ENCODE data around the gene KIF21A.

The KIF21A gene

DNA sequence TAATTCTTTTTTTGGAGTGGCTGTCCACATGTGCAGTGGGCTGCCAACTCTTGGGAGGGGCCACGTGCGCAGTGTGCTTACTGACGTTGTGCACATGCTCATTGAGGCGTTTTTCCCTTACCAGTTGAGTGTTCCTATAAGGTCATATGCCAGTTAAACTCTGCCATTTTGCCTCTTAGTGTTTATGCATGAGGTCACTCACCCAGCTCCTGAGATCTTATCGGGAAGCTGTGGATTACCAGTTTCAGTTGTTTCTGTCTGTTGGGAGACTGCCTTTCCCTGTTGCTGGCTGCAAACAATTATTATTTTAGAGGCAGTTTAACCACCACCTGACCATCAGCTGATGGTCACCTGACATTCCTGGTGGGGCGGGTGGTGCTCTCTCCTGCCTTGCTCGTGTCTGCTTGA, 16.1 kb upstream of the KIF21A start:
- DNase-seq = no peak

DNA sequence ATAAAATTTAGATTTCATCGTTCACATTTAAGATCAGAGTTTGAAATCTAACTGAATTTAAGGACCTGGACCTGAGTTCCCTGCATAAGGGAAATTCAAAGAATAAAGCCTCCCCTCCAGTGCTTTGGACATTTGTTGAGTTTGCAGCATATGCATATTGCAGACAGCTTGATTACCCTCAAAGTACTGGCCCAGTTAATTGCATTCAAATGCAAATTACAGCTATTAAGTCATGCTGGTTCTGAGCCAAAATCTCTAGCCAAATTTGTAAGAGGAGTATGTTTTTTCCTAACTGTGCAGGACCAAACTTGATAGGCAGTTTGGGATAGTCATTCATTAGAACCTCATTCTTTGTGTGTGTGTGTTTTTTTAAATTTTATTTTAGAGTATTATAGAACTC, 9.1 kb upstream of the KIF21A start:
- no peaks in the 10 kb centered on the region for H3K79me2 ChIP-seq (ENCODE audit: low read length)
- H3K4me3 ChIP-seq (ENCODE audit: low read length) = no peak overlapping the region
- H3F3A ChIP-seq (ENCODE audit: insufficient read depth, low read length) = no peaks in the 10 kb centered on the region
- no peak overlapping the region for H3K27ac ChIP-seq (ENCODE audit: low read length)
- no peak overlapping the region for H3K4me2 ChIP-seq (ENCODE audit: low read depth, low read length)
- H3K9me3 ChIP-seq (replicated peaks; ENCODE audit: insufficient read depth, low read length) = no peaks in the 10 kb centered on the region
- H4K20me1 ChIP-seq (ENCODE audit: insufficient read depth, low read length) = no peaks in the 10 kb centered on the region
- H3K9me2 ChIP-seq (replicated peaks; ENCODE audit: insufficient read depth, low read length) = no peaks in the 10 kb centered on the region
- H3K4me1 ChIP-seq (ENCODE audit: low read length) = no peaks in the 10 kb centered on the region
- TF ChIP-seq EZH2phosphoT487 (IDR thresholded peaks at IDR 0.05; ENCODE audit: low read length) (no peak), EZH2 (optimal IDR thresholded peaks at IDR 0.05; ENCODE audit: low read depth, low read length) (no peak)
- TF ChIP-seq, protein P1, sequence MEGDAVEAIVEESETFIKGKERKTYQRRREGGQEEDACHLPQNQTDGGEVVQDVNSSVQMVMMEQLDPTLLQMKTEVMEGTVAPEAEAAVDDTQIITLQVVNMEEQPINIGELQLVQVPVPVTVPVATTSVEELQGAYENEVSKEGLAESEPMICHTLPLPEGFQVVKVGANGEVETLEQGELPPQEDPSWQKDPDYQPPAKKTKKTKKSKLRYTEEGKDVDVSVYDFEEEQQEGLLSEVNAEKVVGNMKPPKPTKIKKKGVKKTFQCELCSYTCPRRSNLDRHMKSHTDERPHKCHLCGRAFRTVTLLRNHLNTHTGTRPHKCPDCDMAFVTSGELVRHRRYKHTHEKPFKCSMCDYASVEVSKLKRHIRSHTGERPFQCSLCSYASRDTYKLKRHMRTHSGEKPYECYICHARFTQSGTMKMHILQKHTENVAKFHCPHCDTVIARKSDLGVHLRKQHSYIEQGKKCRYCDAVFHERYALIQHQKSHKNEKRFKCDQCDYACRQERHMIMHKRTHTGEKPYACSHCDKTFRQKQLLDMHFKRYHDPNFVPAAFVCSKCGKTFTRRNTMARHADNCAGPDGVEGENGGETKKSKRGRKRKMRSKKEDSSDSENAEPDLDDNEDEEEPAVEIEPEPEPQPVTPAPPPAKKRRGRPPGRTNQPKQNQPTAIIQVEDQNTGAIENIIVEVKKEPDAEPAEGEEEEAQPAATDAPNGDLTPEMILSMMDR (IDR thresholded peaks at IDR 0.05; ENCODE audit: low read length) = no peak
- no peak overlapping the region for H2AFZ ChIP-seq (ENCODE audit: low read length)
- H3K27me3 ChIP-seq (replicated peaks; ENCODE audit: insufficient read depth, low read length) = no peaks in the 10 kb centered on the region
- no peak overlapping the region for H3K9ac ChIP-seq (ENCODE audit: low read length)
- no peaks in the 10 kb centered on the region for H3K36me3 ChIP-seq (replicated peaks; ENCODE audit: insufficient read depth, low read length)
- DNase-seq = no peak

More for the DNA sequence above, 16.1 kb upstream of the KIF21A start:
- no peak overlapping the region for H3K4me2 ChIP-seq (ENCODE audit: low read depth, low read length)
- no peaks in the 10 kb centered on the region for H3K4me1 ChIP-seq (ENCODE audit: low read length)
- no peak overlapping the region for H3K27ac ChIP-seq (ENCODE audit: low read length)
- no peak overlapping the region for H2AFZ ChIP-seq (ENCODE audit: low read length)
- H3K9me3 ChIP-seq (replicated peaks; ENCODE audit: insufficient read depth, low read length) = no peaks in the 10 kb centered on the region
- H3F3A ChIP-seq (ENCODE audit: insufficient read depth, low read length) = no peaks in the 10 kb centered on the region
- H4K20me1 ChIP-seq (ENCODE audit: insufficient read depth, low read length) = no peaks in the 10 kb centered on the region
- H3K27me3 ChIP-seq (replicated peaks; ENCODE audit: insufficient read depth, low read length) = no peaks in the 10 kb centered on the region
- H3K79me2 ChIP-seq (ENCODE audit: low read length) = no peaks in the 10 kb centered on the region
- TF ChIP-seq EZH2phosphoT487 (IDR thresholded peaks at IDR 0.05; ENCODE audit: low read length) = no peak
- no peak for TF ChIP-seq EZH2 (optimal IDR thresholded peaks at IDR 0.05; ENCODE audit: low read depth, low read length)
- TF ChIP-seq, protein P1 (IDR thresholded peaks at IDR 0.05; ENCODE audit: low read length) = no peak
- no peaks in the 10 kb centered on the region for H3K36me3 ChIP-seq (replicated peaks; ENCODE audit: insufficient read depth, low read length)
- H3K9me2 ChIP-seq (replicated peaks; ENCODE audit: insufficient read depth, low read length) = no peaks in the 10 kb centered on the region
- H3K4me3 ChIP-seq (ENCODE audit: low read length) = no peak overlapping the region
- no peak overlapping the region for H3K9ac ChIP-seq (ENCODE audit: low read length)

DNA sequence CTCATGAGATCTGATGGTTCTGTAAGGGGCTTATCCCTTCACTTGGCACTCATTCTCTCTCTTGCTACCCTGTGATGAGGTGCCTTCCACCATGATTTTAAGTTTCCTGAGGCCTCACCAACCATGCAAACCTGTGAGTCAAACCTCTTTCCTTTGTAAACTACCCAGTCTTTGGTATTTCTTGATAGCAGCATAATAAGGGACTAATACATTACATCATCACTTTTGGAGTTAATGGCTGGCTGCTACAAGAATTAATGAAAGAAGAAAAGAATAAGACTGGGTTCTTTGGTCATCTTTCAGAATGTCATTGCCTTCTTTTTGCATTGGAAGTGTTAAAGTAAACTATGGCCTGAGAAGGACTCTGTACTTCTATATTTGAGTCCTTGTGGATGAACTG, 5.1 kb upstream of the KIF21A start:
- no peak for TF ChIP-seq EZH2phosphoT487 (IDR thresholded peaks at IDR 0.05; ENCODE audit: low read length)
- TF ChIP-seq, protein P1 (IDR thresholded peaks at IDR 0.05; ENCODE audit: low read length) = no peak
- TF ChIP-seq EZH2 (optimal IDR thresholded peaks at IDR 0.05; ENCODE audit: low read depth, low read length) = no peak

More for the DNA sequence above, 5.1 kb upstream of the KIF21A start:
- Histone ChIP-seq H3K9ac (ENCODE audit: low read length) (no peak overlapping the region), H3K79me2 (ENCODE audit: low read length) (no peaks in the 10 kb centered on the region), H3K4me1 (ENCODE audit: low read length) (peaks cover 6% of the 10 kb centered on the region; the same call in 1 of the 2 replicates), H3K4me3 (ENCODE audit: low read length) (no peak overlapping the region), H3K27me3 (replicated peaks; ENCODE audit: insufficient read depth, low read length) (no peaks in the 10 kb centered on the region), H2AFZ (ENCODE audit: low read length) (no peak overlapping the region), H3K36me3 (replicated peaks; ENCODE audit: insufficient read depth, low read length) (no peaks in the 10 kb centered on the region), H4K20me1 (ENCODE audit: insufficient read depth, low read length) (no peaks in the 10 kb centered on the region), H3K27ac (ENCODE audit: low read length) (no peak overlapping the region), H3K4me2 (ENCODE audit: low read depth, low read length) (no peak overlapping the region), H3K9me3 (replicated peaks; ENCODE audit: insufficient read depth, low read length) (no peaks in the 10 kb centered on the region), H3K9me2 (replicated peaks; ENCODE audit: insufficient read depth, low read length) (no peaks in the 10 kb centered on the region), H3F3A (ENCODE audit: insufficient read depth, low read length) (0 out of 2 replicates have a peak, but pooled peaks cover 9% of the 10 kb centered on the region)
- no peak for DNase-seq

Data from MM.1S (cell line).